RWPE1 (cell line): ENCODE results near the gene CD248.

ENCODE experiments used
- CTCF ChIA-PET: fragments of 350-600 bp; sonication (Branson Sonifier 250); formaldehyde crosslinking; extraction: SDS; loops from one replicate; lab custom pipeline; 2021; lab: Yijun Ruan, JAX
- POLR2A ChIA-PET: fragments of 400-600 bp; formaldehyde crosslinking; extraction: SDS; loops from one replicate; lab custom pipeline; 2020; ENCODE audit warnings: antibody characterized with exemption; ENCODE audit not compliant: low non-redundant PET; lab: Yijun Ruan, JAX
- DNase-seq: peaks from one replicate; pipeline ENCODE4 v3.0.0; 2012; ENCODE audit warnings: low spot score
- H3K27ac ChIP-seq: fragments of 450-650 bp; 2 replicates; pipeline ENCODE4 v1.5.1; 2017
- TF ChIP-seq, protein P1 (sequence below): fragments of 450-650 bp; conservative IDR thresholded peaks from 2 replicates; pipeline ENCODE4 v1.5.1; 2017; ENCODE audit warnings: low read depth, mild to moderate bottlenecking

The CD248 gene

DNA sequence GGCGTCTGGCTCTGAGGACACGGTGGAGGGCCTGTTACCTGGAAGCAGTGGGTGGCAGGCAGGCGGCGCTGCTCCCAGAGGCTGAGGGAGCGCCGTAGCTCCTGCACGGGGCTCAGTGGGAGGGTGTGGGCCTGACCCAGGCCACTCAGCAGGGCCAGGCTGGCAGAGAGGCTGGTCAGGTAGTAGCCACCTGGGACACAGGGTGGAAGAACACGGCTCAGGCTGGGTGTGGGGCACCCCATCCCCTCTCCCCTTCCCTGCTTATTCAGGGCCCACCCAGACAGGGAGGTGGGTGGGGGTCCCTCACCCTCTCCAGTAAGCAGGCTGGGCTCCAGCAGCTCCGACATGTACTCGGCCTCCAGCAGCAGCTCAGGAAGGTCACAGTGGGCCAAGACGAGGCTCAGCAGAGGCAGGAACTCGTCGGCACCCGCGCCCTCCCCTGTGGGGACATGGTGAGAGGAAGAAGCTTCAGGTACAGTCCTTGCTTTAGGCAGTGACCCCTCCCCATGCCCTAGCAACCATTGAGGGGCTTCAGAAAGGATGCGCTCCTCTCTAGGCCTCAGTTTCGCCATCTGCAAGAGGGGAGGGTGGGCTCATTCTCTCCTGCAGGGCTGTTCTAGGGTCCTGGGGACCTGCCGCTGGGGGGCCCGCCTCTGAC is 16.5 kb upstream of the CD248 start:
- peak overlapping the region; percentile 100 for H3K27ac ChIP-seq
- TF ChIP-seq, protein P1, sequence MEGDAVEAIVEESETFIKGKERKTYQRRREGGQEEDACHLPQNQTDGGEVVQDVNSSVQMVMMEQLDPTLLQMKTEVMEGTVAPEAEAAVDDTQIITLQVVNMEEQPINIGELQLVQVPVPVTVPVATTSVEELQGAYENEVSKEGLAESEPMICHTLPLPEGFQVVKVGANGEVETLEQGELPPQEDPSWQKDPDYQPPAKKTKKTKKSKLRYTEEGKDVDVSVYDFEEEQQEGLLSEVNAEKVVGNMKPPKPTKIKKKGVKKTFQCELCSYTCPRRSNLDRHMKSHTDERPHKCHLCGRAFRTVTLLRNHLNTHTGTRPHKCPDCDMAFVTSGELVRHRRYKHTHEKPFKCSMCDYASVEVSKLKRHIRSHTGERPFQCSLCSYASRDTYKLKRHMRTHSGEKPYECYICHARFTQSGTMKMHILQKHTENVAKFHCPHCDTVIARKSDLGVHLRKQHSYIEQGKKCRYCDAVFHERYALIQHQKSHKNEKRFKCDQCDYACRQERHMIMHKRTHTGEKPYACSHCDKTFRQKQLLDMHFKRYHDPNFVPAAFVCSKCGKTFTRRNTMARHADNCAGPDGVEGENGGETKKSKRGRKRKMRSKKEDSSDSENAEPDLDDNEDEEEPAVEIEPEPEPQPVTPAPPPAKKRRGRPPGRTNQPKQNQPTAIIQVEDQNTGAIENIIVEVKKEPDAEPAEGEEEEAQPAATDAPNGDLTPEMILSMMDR, result no peak
- ChIA-PET CTCF (interaction anchor here (3.4 kb wide), 1 partner anchor 21 kb away, joined by 22 read pairs; no protein-coding TSS in a partner anchor), POLR2A (interaction anchor here (1.3 kb wide), 1 partner anchor 11 kb away, joined by 3 read pairs; the partner anchor contains the start of gene BRMS1)
- DNase-seq, result no peak

DNA sequence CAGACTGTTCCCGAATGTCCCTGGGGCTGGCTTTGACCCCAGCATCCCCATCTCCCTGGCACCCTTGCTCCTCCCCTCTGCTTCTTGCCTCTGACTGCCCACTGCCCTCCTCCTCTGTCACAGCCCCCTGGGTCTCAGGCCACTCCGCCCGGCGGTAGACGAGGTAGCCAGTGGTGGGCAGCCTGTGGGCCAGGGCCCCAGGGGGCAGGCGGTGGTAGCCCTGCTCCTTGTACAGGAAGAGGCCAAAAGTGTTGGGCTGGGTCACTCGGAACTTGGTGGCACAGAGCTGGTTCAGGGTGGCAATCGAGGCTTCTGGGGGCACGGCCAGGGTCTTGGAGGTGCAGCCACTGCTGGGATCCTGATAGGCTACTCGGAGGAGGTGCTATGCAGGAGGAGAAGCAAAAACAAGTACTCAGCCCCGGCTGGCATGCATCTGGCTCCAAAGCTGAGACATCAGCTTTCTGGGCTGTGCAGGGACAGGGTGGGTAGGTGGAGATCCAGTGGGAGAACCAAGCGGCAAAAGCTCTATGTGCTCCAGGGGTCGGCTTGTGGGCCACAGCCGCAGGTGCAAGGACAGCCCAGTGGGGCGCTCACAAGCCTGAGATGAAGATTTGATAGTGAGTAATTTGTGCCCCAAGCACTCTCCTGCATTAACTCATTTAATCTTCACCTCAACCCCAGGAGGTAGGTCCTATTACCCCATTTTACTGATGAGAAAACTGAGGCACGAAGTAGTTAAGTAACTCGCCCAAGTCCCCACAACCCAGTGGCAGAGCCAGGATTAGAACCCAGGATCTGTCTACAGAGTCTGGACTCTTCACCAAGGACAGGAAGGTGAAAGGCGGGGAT is 15.8 kb upstream of the CD248 start:
- TF ChIP-seq, protein P1, result no peak
- peak overlapping the region; percentile 100 for H3K27ac ChIP-seq
- POLR2A ChIA-PET, result interaction anchor here (1.3 kb wide), 1 partner anchor 12 kb away, joined by 3 read pairs; the partner anchor contains the start of gene BRMS1
- CTCF ChIA-PET, result no interaction called here
- no peak for DNase-seq

DNA sequence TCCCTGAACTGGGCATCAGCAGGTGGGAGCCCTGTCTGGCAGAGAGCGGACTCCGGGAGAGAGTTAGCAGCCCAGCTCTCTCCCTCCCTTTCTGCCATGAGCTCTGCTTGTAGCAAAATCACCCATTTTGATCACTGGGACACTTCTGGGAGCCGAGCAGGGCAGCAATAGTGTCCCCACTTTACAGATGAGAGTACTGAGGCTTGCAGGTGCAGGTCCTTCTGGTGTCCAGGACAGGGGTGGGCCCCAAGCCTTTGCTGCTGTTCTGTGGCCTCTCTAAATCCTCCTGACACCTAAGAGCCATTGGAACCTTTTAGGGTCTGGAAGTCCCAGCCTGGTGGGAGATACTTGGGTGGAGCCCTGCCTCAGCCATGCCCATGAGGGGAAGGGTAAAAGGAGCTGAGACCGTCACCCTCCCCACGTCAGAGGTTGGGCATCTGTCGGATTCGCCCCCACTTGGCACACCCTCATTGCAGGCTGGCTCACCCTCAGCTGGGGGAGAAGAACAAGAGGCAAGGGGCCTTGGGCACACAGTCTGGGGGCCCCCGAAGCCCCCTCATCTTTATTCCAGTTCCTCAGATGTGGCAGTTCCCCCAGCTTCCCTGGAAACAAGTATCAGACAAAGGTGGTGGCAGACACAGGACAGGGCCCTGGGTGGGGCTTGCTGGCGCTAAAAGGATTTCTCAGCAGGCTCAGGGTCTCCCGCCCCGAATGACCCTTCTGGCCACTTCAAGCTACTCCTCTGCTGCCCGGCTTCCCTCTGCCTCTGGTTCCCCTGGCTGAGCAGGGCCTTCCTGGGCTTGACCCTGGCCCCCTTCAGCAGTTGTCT is 14.9 kb upstream of the CD248 start:
- TF ChIP-seq, protein P1, result no peak
- ChIA-PET CTCF (no interaction called here), POLR2A (interaction anchor here (1.3 kb wide), 1 partner anchor 13 kb away, joined by 3 read pairs; the partner anchor contains the start of gene BRMS1)
- DNase-seq, result no peak
- peak overlapping the region; percentile 100 for H3K27ac ChIP-seq

DNA sequence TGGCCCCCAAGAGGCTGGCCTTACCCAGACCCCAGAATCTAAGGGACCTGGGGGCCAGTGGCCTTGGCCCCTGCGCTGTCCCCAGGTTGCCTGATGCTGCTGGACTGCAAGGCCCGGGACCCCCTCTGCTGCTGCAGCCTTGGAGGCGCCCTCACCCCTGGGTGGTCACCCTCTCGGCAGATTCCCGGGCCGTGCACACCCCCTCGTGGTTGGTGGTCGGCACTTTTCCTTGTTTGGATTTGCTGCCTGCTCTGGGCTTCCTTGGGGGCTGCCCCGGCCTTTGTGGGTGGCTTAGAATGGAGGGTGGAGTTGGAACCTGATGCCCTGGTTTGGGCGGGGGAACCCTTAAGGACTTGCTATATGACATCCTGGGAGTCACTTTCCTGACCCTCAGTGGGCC is 14.1 kb upstream of the CD248 start:
- DNase-seq, result no peak

DNA sequence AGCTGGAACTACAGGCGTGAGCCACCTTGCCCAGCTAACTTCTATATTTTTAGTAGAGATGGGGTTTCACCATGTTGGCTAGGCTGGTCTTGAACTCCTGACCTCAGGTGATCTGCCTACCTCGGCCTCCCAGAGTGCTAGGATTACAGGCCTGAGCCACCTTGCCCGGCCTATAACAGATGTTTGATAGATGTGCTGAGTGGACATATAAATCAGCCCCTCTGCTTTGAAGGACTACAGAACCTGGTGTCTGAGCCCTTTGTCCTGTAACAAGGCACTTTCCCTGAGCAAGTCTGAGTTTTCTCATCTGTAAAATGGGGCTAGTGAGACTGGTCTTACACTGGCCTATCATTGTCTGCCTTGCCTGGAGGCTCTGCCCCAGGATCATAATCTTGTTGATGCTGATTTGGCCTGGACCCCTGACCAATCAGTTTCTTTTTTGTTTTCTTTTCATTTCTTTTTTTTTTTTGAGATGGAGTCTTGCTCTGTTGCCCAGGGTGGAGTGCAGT is 12.4 kb upstream of the CD248 start:
- peak overlapping the region; percentile 100 for H3K27ac ChIP-seq
- ChIA-PET POLR2A (no interaction called here), CTCF (interaction anchor here (0.7 to 1.1 kb wide), 3 partner anchors 12 to 15 kb away, joined by 3 to 5 read pairs (median 4); partner anchors contain the start of genes BRMS1 and CD248)
- DNase-seq, result no peak
- TF ChIP-seq, protein P1, result no peak

More for the DNA sequence above, 14.1 kb upstream of the CD248 start:
- ChIA-PET POLR2A (no interaction called here), CTCF (no interaction called here)
- TF ChIP-seq, protein P1, result no peak
- H3K27ac ChIP-seq, result peak overlapping the region; percentile 100
